AG04450 (cell line): ENCODE measurements around the gene FRAS1. TPM values are rescaled to one million over a fixed set of nuclear protein-coding genes. Genes with fewer than 3 reads are reported as not detected.

Experiments
- CTCF ChIA-PET: fragments of 300-600, 350-600 bp; formaldehyde crosslinking; extraction: SDS; loops from one replicate; lab custom pipeline; 2022; ENCODE audit warnings: antibody characterized with exemption, inconsistent platforms; lab: Charles Lee
- POLR2A ChIA-PET: fragments of 350-600 bp; formaldehyde crosslinking; extraction: SDS; loops from one replicate; lab custom pipeline; 2021; ENCODE audit warnings: antibody characterized with exemption, inconsistent platforms; lab: Yijun Ruan, JAX
- DNase-seq: peaks from one replicate; pipeline ENCODE4 v3.0.0-alpha.2; 2011; ENCODE audit warnings: low read depth, low spot score
- H3K27ac ChIP-seq: one replicate; pipeline ENCODE4 v1.5.1; 2012; ENCODE audit warnings: low read depth, low read length, control low read depth
- H3K27me3 ChIP-seq: one replicate; pipeline ENCODE4 v1.6.0; 2012; ENCODE audit warnings: low read length; ENCODE audit not compliant: control insufficient read depth, insufficient read depth
- H3K4me3 ChIP-seq: 2 replicates; pipeline ENCODE4 v1.5.1; 2011; ENCODE audit warnings: mild to moderate bottlenecking, low read depth, low read length, control low read depth
- H3K9me3 ChIP-seq: 2 replicates; pipeline ENCODE4 v1.5.1; 2012; ENCODE audit warnings: low read length; ENCODE audit not compliant: control insufficient read depth, insufficient read depth
- polyA plus RNA-seq: library from polyadenylated mRNA; depleted of rRNA; stranded (reverse); fragments of >200 nt; gene quantifications from 2 replicates; pipeline ENCODE4 v1.2.3, GENCODE V29; 2011
- TF ChIP-seq, protein P1 (sequence below): IDR thresholded peaks from 2 replicates; pipeline ENCODE4 v1.5.1; 2011; ENCODE audit warnings: low read depth, low read length, control low read depth, inconsistent platforms

FRAS1 gene
- polyA plus RNA-seq, 1 experiment = 0.21 TPM

DNA sequence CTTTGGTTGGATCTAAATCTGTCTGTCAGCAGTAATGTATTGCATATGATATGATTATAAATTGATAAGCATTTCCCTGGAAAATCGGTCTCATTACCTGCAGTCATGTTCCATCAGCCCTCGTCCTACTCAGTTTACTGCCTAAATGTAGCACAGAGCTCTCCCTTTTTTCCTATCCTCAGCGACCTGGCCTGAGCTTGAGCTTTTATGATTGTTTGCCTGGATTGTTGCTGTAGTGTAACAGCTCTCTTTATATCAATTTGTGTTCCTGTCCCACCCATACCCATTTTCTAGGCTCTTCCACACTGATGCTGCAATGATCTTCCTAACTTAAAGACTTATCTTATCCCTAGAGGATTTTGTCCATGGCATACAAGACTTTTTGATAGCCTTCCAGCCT lies 95.7 kb downstream of the FRAS1 start:
- Histone ChIP-seq H3K9me3 (no peaks in the 10 kb centered on the region), H3K27ac (no peak overlapping the region), H3K27me3 (no peaks in the 10 kb centered on the region), H3K4me3 (no peak overlapping the region)
- DNase-seq = no peak
- CTCF ChIA-PET = no interaction called here
- TF ChIP-seq, protein P1, sequence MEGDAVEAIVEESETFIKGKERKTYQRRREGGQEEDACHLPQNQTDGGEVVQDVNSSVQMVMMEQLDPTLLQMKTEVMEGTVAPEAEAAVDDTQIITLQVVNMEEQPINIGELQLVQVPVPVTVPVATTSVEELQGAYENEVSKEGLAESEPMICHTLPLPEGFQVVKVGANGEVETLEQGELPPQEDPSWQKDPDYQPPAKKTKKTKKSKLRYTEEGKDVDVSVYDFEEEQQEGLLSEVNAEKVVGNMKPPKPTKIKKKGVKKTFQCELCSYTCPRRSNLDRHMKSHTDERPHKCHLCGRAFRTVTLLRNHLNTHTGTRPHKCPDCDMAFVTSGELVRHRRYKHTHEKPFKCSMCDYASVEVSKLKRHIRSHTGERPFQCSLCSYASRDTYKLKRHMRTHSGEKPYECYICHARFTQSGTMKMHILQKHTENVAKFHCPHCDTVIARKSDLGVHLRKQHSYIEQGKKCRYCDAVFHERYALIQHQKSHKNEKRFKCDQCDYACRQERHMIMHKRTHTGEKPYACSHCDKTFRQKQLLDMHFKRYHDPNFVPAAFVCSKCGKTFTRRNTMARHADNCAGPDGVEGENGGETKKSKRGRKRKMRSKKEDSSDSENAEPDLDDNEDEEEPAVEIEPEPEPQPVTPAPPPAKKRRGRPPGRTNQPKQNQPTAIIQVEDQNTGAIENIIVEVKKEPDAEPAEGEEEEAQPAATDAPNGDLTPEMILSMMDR = no peak
- POLR2A ChIA-PET = no interaction called here

DNA sequence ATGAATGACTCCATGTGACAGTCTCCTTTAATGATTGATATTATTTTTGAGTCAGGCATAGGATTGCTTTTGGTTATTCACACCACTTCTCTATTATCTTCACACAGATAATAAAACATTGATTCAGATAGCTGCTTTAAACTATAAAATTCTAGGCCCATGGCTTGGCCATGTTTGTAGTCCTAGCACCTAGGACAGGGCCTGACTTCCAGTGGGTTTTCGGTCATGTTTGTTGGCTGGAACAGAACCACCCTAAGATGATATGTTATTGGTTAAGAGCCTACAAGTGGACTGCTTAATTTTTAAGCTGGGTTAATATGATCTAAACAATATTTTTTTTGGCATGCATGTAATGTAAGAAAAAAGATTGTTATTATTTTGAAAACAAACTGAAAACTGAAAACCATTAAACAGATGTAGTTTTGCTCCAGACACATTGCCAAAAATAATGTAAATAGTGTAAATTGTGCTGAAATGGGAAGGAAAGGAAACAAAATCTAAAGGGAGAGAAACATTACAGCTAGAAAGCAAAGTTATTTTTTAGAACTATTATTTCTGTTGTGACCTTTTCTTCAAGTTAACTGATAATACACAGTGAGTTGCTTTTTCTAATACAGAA lies 98.0 kb downstream of the FRAS1 start:
- H3K9me3 ChIP-seq = no peaks in the 10 kb centered on the region
- POLR2A ChIA-PET = no interaction called here
- H3K27me3 ChIP-seq = no peaks in the 10 kb centered on the region
- TF ChIP-seq, protein P1 = no peak
- no peak for DNase-seq
- H3K27ac ChIP-seq = no peak overlapping the region
- H3K4me3 ChIP-seq = no peak overlapping the region
- CTCF ChIA-PET = interaction anchor here (0.6 kb wide), 1 partner anchor 565 kb away, joined by 4 read pairs; no protein-coding TSS in a partner anchor

DNA sequence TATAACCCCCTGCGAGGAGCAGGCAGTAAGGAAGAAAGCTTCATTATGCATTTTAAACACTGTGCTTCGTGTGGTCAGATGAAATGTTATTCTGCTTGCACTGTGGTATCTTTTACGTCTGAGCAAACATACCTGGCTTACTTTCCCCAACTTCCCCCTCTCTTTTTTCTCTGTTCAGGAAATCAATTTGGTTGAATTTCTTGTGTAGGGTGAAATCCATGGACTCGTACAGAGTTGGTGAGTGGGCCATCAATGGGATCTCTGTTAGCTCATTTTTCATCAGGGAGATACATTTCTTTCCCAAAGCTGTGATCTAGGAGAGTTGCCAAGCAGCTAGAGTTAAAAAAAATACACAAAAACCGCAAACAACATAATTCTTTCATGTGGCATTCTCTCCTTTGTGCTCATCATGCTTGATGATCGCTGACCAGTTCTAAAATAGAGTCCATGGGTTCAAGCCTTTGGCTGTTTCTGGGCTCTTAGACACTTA lies 98.5 kb downstream of the FRAS1 start:
- Histone ChIP-seq H3K27ac (no peak overlapping the region), H3K27me3 (no peaks in the 10 kb centered on the region), H3K4me3 (no peak overlapping the region), H3K9me3 (no peaks in the 10 kb centered on the region)
- ChIA-PET CTCF (interaction anchor here (0.6 kb wide), 1 partner anchor 566 kb away, joined by 4 read pairs; no protein-coding TSS in a partner anchor), POLR2A (no interaction called here)
- TF ChIP-seq, protein P1 = no peak
- DNase-seq = no peak

DNA sequence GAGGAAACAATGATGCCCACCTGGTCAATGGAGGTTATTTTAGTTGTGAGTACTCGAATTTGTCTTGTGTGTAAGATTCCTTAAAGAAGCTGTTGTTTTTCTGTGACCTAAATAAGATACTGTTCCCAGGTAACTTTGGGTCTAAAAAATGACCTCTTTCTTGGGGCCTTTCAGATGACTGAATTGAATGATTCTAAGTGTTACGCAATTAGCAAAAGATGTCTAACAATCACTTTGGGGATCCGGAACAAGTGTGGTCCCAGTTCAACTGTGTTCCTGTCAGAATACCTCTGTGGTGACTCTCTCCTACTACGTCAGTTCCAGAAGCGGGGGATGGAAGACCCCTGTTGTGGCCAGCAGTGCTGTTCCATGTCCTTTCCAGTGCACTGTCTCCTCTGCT lies 99.4 kb downstream of the FRAS1 start:
- no peak for DNase-seq
- no peak overlapping the region for H3K27ac ChIP-seq
- ChIA-PET CTCF (no interaction called here), POLR2A (no interaction called here)
- no peak overlapping the region for H3K4me3 ChIP-seq
- H3K27me3 ChIP-seq = no peaks in the 10 kb centered on the region
- TF ChIP-seq, protein P1 = no peak
- H3K9me3 ChIP-seq = no peaks in the 10 kb centered on the region

DNA sequence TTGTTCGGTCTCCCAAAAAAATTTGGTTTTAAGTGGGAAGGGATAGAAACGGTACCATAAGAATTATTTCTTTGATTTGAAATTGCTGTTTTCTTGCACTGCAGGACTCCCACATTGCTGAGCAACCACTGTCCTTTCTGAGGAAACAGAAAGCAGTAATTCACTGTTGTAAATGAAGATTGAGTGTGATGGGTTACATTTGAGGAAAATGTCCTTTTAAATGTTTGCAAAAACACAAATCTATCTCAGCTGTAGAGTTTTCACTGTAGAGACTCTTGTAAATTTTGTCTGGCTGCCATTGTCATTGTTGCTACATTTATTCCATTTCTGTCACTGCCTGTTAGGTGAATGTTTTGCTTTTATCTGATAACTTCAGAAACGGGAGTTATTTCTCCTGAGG lies 105.2 kb downstream of the FRAS1 start:
- no peaks in the 10 kb centered on the region for H3K9me3 ChIP-seq
- H3K27ac ChIP-seq = no peak overlapping the region
- TF ChIP-seq, protein P1 = no peak
- no peaks in the 10 kb centered on the region for H3K27me3 ChIP-seq
- POLR2A ChIA-PET = no interaction called here
- CTCF ChIA-PET = no interaction called here
- no peak overlapping the region for H3K4me3 ChIP-seq
- no peak for DNase-seq
